GM21447 (cell line): Measurements from ENCODE around the gene CDH4.
"Not testable (repeated sequence)": the region's sequence is repeated elsewhere in the genome, so short reads cannot be mapped to it uniquely, and the experiment has no call there.

ENCODE experiments used
- ATAC-seq: cut with Tn5 transposase; IDR thresholded peaks from one replicate; pipeline ENCODE4 v1.9.1; 2021; ENCODE audit not compliant: unreplicated experiment

CDH4 gene

GRCh38 chr20:61379898-61380544, 128.0 kb downstream of the CDH4 start:
- no peak for ATAC-seq

DNA sequence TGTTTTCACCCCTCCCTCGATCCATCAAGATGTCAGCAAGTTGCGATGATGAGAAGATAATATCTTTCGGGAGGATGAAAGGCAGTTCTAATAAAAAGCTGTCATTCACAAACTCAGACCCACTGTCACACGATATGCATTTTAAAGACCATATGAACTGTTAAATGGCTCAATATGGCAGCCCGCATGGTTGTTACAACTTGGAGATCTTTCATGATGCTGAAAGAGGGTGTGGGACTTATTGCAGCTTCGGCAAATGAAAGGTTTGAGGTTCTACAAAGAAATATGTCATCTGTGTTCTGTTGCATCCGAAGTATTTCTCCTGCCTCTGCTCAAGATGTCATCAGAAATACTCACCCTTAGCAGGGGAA, 128.5 kb downstream of the CDH4 start:
- no peak for ATAC-seq

GRCh38 chr20:61382194-61382593, 130.1 kb downstream of the CDH4 start:
- no peak for ATAC-seq

DNA sequence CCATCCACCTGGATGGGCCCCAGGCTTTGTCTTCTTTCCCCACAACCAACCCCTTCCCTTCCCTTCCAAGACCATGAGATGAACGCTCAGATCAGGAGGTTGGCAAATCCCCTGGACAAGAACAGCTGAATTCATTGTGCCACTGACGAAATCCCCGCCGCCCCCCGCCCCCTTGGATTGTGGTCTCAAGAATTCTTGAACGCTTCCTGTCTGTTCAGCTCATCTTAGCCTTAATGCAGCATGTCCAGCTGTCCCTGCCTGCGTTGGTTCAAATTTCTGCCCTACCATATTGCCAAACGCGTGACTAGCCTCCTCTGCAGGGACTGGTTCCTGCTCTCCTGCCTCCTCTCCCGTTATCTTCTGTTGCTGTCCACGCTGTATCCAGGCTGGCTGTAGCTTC, 133.2 kb downstream of the CDH4 start:
- ATAC-seq, result no peak

DNA sequence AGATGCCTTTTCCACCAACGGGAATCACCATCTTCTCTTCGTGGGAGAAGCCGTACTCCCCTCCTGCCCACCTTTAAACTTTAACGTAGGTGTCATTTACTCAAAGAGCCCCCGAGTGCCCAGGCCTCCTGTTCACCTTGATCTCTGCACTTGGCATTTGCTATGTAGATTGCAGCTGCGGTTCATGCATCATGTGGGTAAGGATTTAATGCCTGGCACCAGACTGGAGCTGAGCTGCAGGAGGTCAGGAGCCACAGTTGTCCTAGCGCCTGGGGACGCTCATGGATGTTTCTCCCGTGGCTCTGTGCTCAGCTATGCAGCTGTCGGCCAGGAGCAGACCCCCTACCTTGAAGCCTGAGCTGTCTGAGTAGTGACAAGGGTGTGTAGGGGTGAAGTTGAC, 133.7 kb downstream of the CDH4 start:
- ATAC-seq, result no peak

GRCh38 chr20:61387204-61387953, 135.3 kb downstream of the CDH4 start:
- ATAC-seq, result no peak

DNA sequence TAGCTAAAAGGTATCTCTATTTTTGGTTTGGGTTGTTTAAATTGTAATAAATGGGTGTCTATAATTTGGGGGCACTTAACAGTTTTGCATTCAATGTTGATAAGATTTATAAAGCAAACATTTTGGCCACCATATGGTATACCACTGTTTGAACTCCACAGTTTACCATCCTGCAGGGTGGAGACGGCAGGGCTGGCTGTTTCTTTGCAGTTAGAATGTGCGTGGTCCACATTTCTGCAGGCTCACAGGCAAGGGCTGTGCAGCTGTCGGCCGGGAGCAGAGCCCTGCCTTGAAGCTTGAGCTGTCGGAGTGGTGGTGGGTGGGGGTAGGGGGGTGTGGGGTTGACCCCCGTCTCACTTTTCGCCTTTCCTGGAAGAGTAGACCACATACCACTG, 135.9 kb downstream of the CDH4 start:
- no peak for ATAC-seq

DNA sequence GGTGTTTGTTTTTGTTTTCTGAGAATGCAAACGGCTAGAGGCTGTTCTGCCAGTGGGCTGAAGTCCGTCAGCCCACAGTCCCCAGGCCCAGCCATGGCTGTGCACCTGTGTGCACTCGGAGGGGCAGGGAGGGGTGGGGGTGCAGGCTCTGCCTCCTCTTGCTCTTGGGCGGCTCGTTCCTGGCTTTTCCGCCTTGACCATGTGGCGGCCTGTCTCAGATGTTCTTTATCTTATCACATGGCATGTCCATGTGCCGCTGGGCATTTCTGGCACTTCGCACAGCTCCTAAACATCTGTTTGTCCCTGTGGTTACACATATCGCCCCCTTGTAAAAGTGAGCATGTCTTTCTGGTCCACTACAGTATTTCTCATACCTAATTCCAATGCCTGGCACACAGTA, 137.0 kb downstream of the CDH4 start:
- no peak for ATAC-seq

DNA sequence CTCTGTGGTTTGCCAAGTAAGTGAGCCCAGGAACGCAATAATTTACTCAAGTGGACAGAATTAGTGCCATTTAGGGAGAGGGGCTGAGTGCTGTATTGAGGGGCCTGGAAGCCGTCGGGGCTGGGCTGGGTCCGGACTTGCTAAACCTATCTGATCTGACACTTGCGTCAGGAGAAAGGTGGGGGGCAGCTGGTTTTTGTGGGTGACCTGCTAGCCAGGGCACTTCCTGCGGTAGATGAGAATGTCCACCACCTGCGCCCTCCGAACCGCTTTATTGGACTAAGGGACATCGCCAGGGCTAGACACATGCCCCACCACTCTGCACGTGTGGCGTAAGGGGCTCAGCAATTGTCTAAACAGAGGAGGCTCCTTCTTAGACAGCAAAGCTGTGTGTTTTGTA, 139.1 kb downstream of the CDH4 start:
- no peak for ATAC-seq

DNA sequence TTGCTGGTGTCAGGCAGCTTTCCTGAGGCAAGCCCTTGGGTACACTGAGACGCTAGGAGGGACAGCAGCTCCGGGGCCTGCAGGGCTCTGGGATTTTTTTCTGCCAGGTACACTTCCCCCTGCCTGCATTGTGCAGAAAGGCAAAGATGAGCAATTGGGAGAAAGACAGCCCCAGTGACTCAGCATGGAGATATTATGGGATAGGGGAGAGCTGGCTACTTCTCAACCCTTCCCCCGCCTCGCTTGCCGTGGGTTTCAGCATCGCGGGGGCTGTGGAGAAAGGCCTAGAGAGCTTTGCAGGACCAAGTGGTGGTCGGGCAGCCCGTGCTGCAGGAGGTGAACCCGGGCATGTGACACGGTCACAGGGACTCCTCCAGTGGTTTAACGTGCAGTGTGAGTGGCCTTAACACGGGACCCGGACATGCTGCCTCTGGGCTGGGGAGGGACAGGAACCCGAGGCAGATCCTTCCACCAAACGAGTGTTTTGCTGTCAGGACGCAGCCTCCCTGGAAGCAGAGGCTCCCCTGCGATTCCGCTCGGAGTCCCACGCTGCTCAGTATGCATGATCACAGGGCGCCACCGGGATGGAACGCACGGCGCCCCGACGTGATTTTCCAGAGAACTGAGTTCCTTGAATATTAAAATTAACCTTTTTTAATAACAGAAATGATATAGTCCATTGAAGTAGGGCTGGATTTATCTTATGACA, 139.9 kb downstream of the CDH4 start:
- no peak for ATAC-seq

DNA sequence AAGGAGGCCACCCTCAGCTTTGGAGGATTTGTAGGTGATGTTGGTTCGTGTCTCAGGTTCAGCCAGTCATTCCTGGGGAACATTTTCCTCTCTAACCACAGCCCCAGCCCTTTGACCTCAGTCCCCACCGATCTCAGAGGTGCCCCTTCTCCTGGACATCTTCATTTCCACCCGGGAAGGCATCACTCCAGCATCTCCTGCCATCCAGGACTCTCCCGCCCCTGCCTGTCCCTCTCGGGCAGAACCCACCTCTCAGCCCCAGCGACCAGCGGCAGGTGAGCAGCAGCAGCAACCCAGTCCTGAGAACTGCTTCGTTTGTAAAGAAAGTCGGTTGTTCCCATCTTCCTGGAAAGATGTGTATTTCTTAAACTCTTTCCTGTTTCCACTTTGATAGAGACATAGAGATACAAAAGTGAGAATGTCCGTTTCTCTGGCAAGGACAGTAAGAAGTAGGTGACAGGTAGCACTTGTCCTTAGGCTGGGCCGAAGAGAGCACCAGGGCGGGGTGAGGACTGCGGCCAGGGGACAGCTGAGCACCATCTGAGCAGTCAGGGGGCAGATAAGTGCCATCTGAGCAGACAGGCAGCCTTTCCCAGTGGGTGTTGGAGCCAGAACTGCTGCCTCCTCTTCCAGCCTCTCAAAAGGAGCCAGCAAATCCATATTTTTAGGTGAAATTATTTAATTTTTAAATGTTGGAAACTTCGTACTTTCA, 142.2 kb downstream of the CDH4 start:
- ATAC-seq, result no peak

DNA sequence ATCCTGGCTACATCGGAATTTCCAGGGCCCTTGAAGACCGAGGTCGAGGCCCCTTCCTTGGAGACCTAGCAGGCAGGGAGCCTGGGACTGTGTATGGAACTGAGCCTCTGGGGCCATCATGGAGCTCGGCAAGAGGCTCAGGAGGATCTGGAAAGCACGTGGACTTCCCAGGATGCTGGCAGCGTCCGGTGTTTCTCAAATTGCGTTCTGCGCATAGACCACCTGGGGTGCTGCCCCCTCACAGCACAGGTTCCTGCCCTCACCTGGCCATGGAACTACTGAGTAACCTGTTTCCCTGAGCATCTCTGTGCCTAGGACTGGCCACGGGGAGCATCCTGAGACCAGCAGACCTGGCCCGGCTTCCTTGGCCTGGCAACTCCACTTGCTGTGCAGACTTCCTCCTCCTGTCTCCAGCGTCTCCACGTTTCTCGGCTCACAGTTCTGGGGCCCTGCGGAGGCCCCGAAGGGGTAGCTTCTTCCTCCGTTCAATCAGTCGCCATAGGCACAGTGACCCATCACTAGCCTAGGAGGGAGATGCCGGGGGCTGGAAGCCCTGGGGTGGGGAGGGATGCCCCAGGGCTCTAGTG, 144.3 kb downstream of the CDH4 start:
- no peak for ATAC-seq

DNA sequence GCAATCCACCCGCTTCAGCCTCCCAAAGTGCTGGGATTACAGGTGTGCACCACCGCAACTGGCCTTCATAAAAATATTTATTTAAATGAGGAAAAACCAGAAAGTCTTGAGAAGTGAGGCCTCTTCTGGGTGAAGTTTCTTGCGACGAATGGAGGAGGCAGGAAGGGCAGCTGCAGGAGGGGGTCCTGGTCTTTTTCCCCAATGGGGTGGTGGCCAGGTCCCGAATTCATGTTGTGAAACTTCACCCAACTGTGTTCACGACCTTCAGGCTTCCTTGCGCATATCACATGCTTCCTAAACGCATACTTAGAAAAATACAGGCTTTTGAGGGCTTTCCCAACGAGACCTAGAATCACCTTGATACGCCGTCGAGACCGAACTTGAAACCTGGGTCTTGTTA, 145.1 kb downstream of the CDH4 start:
- ATAC-seq, result no peak

DNA sequence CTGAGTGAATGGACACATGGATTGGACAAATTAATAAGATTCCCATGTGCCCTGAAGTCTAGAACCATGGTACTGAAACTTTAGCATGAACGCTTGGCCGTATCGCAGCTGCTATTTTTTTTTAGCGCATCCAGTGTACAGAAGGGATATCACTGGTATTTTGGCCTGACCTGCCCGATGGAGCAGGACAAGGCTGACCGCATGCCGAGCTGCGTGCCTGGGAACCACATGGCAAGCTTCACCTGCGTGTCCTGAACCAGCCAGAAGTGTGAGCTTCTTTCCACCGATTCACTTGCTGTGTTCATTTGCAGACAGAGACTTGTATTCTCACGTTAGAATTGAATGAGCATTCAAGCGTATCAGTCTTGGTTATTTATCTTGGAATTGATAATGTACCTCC, 145.7 kb downstream of the CDH4 start:
- ATAC-seq, result no peak

DNA sequence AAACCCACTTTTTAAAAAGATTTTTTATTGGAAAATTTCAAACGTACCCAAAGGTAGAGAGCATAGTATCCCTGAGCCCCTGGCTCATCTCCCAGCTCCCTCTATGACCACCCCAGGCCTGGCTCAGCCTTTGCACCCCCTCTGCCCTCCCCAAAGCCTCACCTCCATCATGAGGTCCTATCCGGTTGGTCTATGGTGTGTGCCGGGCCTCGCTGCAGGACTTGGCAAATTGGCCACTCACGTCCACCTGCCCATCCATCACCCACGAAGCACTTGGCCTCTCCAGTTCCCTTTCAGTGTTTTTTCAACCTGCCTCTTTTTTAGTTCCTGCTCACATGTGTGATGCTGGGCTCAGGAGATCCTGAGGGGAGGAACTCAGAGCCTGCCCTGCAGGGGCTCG, 147.4 kb downstream of the CDH4 start:
- ATAC-seq, result no peak

GRCh38 chr20:61400499-61400898, 148.4 kb downstream of the CDH4 start:
- ATAC-seq, result no peak

GRCh38 chr20:61404303-61404702, 152.2 kb downstream of the CDH4 start:
- no peak for ATAC-seq

DNA sequence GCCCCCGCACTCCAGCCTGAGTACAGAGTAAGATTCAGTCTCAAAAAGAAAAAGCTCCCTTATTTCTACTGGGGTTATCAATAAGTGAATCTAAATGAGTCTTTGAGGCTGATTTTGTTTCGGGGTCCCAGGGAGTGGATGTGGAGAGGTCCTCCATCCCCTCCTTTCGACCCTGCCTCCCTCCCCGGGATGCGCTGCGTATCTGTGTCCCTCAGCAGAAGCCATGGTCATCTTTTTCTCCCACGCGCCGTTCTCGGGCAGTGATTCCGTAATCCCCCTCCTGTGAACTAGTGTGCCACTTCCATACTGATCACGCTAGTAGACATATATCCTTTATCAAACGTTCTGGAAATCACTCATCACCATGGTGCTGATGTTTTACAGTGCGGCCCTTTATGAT, 152.9 kb downstream of the CDH4 start:
- no peak for ATAC-seq

DNA sequence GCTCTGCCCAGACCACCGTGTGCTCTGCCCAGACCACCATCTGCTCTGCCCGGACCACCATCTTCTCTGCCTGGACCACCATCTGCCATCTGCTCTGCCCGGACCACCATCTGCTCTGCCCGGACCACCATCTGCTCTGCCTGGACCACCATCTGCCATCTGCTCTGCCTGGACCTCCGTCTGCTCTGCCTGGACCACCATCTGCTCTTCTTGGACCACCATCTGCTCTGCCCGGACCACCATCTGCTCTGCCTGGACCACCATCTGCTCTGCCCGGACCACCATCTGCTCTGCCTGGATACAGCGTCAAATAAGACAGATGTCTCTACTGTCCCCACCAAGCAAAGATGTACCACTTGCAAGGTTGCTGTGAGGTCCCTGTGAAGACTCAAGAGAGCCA, 154.7 kb downstream of the CDH4 start:
- not testable (repeated sequence) for ATAC-seq

DNA sequence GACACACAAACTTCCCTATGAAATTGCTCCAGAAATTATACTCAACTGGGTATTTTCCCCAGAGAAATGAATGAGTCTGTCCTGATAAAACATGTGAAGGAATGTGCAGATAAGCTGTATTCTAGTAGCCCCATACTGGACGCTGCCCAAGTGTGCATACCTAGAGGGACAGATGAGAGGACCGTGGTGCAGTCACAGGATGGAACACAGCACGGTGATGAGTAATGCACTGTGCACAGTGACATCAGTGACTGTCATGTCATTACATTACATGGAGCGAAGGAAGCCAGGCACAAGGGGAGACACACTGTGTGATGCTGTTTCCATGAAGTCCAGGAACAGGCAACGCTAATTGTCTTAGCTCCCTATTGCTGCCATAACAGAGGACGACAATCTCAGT, 155.5 kb downstream of the CDH4 start:
- no peak for ATAC-seq
